GM12801 (cell line): ENCODE measurements around the gene OIT3.

Experiments used
- CTCF ChIP-seq: IDR thresholded peaks from one replicate; pipeline ENCODE4 v1.5.1; 2011; ENCODE audit warnings: control low read depth; ENCODE audit not compliant: insufficient read length; ENCODE audit errors: extremely low read depth

OIT3 gene

GRCh38 chr10:72855790-72856189, 37.7 kb upstream of the OIT3 start:
- TF ChIP-seq CTCF: no peak

GRCh38 chr10:72858067-72858466, 35.5 kb upstream of the OIT3 start:
- TF ChIP-seq CTCF: no peak

GRCh38 chr10:72862957-72863356, 30.6 kb upstream of the OIT3 start:
- no peak for TF ChIP-seq CTCF

- TF ChIP-seq CTCF: no peak
These were observed 18.1 kb upstream of the OIT3 start for GRCh38 chr10:72875250-72876055.

GRCh38 chr10:72879245-72879644, 14.3 kb upstream of the OIT3 start:
- TF ChIP-seq CTCF: no peak

GRCh38 chr10:72881291-72881690, 12.2 kb upstream of the OIT3 start:
- TF ChIP-seq CTCF: no peak

- no peak for TF ChIP-seq CTCF
These were observed 9.7 kb upstream of the OIT3 start for GRCh38 chr10:72883861-72884260.
